Measurements from ENCODE around the gene C4A.
"Not testable (repeated sequence)": the region's sequence is repeated elsewhere in the genome, so short reads cannot be mapped to it uniquely, and the experiment has no call there.

Gene C4A

DNA sequence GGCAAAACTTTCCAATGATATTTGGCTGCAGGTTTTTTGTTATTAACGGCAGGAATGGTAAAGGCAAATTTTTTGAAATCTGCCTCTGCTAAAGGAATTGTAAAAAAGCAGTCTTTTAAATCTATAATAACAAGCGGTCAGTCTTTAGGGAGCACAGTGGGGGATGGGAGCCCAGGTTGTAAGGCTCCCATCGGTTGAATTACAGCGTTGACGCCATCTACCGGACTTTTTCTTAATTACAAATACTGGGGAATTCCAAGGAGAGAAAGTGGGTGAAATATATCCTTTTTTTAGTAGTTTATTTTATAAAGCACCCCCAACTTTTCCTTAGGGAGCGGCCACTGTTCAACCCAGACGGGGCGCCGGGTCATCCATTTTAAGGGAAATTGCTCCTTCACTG, 7.5 kb downstream of the C4A start:
- DNase-seq = not testable (repeated sequence)

DNA sequence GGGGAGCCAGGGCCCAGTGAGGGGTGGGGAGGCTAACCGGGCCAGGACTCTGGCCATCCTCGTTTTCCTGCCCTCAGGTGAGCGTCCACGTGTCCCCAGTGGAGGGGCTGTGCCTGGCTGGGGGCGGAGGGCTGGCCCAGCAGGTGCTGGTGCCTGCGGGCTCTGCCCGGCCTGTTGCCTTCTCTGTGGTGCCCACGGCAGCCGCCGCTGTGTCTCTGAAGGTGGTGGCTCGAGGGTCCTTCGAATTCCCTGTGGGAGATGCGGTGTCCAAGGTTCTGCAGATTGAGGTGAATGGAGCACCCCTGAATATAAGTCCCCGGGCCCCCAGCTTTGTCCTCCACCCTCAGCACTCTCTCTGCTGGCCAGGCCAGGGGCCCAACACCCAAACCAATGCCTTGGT, 12.6 kb downstream of the C4A start:
- DNase-seq = not testable (repeated sequence)

GRCh38 chr6:31996385-31996784, 14.5 kb downstream of the C4A start:
- not testable (repeated sequence) for DNase-seq

GRCh38 chr6:32002546-32003268, 20.9 kb downstream of the C4A start:
- DNase-seq = not testable (repeated sequence)

- not testable (repeated sequence) for DNase-seq
Observed at GRCh38 chr6:32003301-32003700, 21.4 kb downstream of the C4A start.

DNA sequence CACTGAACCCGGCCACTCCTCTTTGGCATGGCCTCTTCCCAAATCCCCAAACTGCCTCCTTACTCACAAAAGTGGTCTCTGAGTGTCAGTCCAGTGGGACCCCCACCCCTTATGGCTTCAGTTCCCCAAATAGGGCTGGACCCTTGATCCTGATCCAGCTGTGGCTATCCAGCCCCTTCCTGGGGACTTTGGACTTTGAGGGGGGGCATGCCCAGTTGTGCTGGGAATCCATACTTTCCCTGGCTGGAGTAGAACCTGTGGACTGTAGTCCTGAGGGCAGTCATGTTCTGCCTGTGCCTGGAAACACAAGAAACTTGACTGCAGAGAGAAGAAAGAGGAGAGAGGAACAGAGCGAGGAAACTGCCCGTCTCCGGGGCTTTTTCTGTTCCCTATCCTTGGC, 22.5 kb downstream of the C4A start:
- not testable (repeated sequence) for DNase-seq

GRCh38 chr6:32004864-32005537, 23.1 kb downstream of the C4A start:
- DNase-seq = peak; percentile 2

DNA sequence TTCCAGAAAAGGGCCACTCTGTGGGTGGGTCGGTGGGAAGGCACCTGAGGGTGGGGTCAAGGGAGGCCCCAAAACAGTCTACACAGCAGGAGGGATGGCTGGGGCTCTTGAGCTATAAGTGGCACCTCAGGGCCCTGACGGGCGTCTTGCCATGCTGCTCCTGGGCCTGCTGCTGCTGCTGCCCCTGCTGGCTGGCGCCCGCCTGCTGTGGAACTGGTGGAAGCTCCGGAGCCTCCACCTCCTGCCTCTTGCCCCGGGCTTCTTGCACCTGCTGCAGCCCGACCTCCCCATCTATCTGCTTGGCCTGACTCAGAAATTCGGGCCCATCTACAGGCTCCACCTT, 23.7 kb downstream of the C4A start:
- DNase-seq = not testable (repeated sequence)

DNA sequence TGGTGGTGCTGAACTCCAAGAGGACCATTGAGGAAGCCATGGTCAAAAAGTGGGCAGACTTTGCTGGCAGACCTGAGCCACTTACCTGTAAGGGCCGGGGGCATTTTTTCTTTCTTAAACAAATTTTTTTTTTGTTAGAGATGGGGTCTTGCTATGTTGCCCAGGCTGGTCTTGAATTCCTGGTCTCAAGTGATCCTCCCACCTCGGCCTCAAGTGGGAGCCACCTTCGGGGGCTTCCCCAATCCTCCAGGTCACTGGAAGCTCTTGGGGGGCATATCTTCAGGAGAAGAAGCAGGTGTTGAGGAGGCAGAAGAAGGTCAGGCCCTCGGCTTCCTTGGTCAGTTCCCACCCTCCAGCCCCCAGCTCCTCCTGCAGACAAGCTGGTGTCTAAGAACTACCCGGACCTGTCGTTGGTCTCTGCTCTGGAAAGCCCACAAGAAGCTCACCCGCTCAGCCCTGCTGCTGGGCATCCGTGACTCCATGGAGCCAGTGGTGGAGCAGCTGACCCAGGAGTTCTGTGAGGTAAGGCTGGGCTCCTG, 24.2 kb downstream of the C4A start:
- DNase-seq = peak; percentile 1

- DNase-seq = peak; percentile 2
Observed at GRCh38 chr6:32007086-32007485, 25.2 kb downstream of the C4A start.

DNA sequence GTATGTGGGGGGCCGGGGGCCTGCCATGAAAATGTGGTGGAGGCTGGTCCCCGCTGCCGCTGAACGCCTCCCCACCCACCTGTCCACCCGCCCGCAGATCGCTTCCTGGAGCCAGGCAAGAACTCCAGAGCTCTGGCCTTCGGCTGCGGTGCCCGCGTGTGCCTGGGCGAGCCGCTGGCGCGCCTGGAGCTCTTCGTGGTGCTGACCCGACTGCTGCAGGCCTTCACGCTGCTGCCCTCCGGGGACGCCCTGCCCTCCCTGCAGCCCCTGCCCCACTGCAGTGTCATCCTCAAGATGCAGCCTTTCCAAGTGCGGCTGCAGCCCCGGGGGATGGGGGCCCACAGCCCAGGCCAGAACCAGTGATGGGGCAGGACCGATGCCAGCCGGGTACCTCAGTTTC, 26.2 kb downstream of the C4A start:
- not testable (repeated sequence) for DNase-seq

DNA sequence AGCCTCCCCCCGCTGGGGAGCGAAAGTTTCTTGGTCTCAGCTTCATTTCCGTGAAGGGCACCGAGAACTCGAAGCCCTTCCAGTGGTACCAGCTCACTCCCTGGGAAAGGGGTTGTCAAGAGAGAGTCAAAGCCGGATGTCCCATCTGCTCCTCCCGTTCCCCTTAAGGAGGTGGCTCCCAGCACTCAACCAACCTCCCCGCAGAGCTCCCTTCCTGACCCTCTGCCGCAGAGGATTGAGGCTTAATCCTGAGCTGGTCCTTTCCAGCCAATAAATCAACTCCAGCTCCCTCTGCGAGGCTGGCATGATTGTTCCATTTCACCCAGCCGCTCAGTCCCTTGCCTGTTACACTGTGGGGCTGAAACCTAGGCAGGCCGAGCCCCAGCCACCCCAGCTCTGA, 26.8 kb downstream of the C4A start:
- peak; percentile 1 for DNase-seq

- DNase-seq = not testable (repeated sequence)
Observed at GRCh38 chr6:32009537-32009936, 27.7 kb downstream of the C4A start.

GRCh38 chr6:32010856-32011530, 29.1 kb downstream of the C4A start:
- DNase-seq = peak; percentile 2

- peak; percentile 3 for DNase-seq
Observed at GRCh38 chr6:32012941-32013617, 31.2 kb downstream of the C4A start.

DNA sequence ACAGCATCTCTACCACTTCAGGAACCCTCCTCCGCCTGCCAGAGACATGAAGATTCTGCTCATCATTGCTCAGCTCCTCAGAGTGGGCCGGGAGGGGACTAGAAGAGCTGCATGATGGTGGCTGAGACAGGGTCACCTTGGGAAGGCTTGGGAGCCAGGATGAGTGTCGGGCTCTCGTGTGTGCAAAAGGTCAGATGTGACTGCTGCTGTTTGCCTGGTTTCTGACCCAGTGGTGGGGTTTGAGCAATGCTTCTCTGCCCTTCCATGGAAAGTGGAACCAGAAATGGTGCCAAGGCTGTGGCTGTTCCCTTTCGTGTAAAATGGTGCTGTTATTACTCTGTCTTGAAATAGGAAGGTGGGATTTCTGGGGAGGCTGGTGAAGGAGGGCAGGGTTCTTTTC, 31.9 kb downstream of the C4A start:
- not testable (repeated sequence) for DNase-seq

GRCh38 chr6:32014547-32014946, 32.7 kb downstream of the C4A start, which contains the start of gene C4B:
Gene C4B (plus strand): TSS chr6:32014795. CDS start chr6:32014846, 51 bp downstream.
- DNase-seq = not testable (repeated sequence)

DNA sequence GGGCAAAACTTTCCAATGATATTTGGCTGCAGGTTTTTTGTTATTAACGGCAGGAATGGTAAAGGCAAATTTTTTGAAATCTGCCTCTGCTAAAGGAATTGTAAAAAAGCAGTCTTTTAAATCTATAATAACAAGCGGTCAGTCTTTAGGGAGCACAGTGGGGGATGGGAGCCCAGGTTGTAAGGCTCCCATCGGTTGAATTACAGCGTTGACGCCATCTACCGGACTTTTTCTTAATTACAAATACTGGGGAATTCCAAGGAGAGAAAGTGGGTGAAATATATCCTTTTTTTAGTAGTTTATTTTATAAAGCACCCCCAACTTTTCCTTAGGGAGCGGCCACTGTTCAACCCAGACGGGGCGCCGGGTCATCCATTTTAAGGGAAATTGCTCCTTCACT, 40.2 kb downstream of the C4A start:
- not testable (repeated sequence) for DNase-seq

- DNase-seq = not testable (repeated sequence)
Observed at GRCh38 chr6:32028631-32029030, 46.8 kb downstream of the C4A start.

DNA sequence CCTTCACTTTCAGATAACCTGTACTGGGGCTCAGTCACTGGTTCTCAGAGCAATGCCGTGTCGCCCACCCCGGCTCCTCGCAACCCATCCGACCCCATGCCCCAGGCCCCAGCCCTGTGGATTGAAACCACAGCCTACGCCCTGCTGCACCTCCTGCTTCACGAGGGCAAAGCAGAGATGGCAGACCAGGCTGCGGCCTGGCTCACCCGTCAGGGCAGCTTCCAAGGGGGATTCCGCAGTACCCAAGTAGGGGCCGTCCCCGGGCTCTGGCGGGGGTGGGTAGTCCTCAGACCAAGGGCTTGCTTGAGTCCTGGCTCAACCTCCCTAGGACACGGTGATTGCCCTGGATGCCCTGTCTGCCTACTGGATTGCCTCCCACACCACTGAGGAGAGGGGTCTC, 47.7 kb downstream of the C4A start:
- not testable (repeated sequence) for DNase-seq

GRCh38 chr6:32035283-32036013, 53.6 kb downstream of the C4A start:
- not testable (repeated sequence) for DNase-seq

DNA sequence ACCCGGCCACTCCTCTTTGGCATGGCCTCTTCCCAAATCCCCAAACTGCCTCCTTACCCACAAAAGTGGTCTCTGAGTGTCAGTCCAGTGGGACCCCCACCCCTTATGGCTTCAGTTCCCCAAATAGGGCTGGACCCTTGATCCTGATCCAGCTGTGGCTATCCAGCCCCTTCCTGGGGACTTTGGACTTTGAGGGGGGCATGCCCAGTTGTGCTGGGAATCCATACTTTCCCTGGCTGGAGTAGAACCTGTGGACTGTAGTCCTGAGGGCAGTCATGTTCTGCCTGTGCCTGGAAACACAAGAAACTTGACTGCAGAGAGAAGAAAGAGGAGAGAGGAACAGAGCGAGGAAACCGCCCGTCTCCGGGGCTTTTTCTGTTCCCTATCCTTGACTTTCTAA, 55.3 kb downstream of the C4A start:
- not testable (repeated sequence) for DNase-seq

All from stimulated activated CD4-positive, alpha-beta T cell treated with anti-CD3 and anti-CD28 coated beads, Interleukin-4, amount 100 ng/mL, for 24 hours (primary cell).